H9 (cell line): Measurements from ENCODE around the gene PLN. TPM values are rescaled to one million over a fixed set of nuclear protein-coding genes. Genes with fewer than 3 reads are reported as not detected.

Experiments used
- DNase-seq: peaks from one replicate; pipeline ENCODE4 v3.0.0-alpha.2; 2017
- H2AFZ ChIP-seq: one replicate; pipeline ENCODE4 v1.6.1; 2013; ENCODE audit warnings: mild to moderate bottlenecking, low read length, control low read depth, moderate library complexity
- H2AK5ac ChIP-seq: 2 replicates; pipeline ENCODE4 v1.6.1; 2013; ENCODE audit warnings: low read length, control low read depth, mixed read lengths; ENCODE audit not compliant: insufficient read length
- H2BK120ac ChIP-seq: one replicate; pipeline ENCODE4 v1.6.1; 2013; ENCODE audit warnings: low read depth, mild to moderate bottlenecking, low read length, control low read depth, inconsistent platforms; ENCODE audit not compliant: poor library complexity, severe bottlenecking
- H2BK12ac ChIP-seq: 2 replicates; pipeline ENCODE4 v1.6.1; 2013; ENCODE audit warnings: low read length, control low read depth, mixed read lengths, low read depth; ENCODE audit not compliant: insufficient read length
- H2BK15ac ChIP-seq: 2 replicates; pipeline ENCODE4 v1.6.1; 2013; ENCODE audit warnings: low read depth, low read length, control low read depth
- H2BK20ac ChIP-seq: one replicate; pipeline ENCODE4 v1.6.1; 2013; ENCODE audit warnings: low read depth, mild to moderate bottlenecking, low read length, control low read depth, inconsistent platforms; ENCODE audit not compliant: poor library complexity, severe bottlenecking
- H2BK5ac ChIP-seq: 2 replicates; pipeline ENCODE4 v1.6.1; 2013; ENCODE audit warnings: low read length, control low read depth, mixed read lengths; ENCODE audit not compliant: insufficient read length
- H3K14ac ChIP-seq: 2 replicates; pipeline ENCODE4 v1.6.1; 2013; ENCODE audit warnings: low read length, control low read depth; ENCODE audit not compliant: insufficient read depth
- H3K18ac ChIP-seq: 2 replicates; pipeline ENCODE4 v1.6.1; 2013; ENCODE audit warnings: low read depth, mild to moderate bottlenecking, mixed read lengths, low read length, control low read depth; ENCODE audit not compliant: insufficient read length
- H3K23ac ChIP-seq: 2 replicates; pipeline ENCODE4 v1.6.1; 2013; ENCODE audit warnings: low read length, control low read depth, mixed read lengths, low read depth; ENCODE audit not compliant: insufficient read length
- H3K23me2 ChIP-seq: 2 replicates; pipeline ENCODE4 v1.6.1; 2013; ENCODE audit warnings: low read depth, mild to moderate bottlenecking, mixed read lengths, low read length, control low read depth; ENCODE audit not compliant: insufficient read length, poor library complexity, severe bottlenecking
- H3K27ac ChIP-seq: 2 replicates; pipeline ENCODE4 v1.5.1; 2013; ENCODE audit warnings: low read length, control low read depth, mixed read lengths, low read depth; ENCODE audit not compliant: insufficient read length
- H3K27me3 ChIP-seq: 2 replicates; pipeline ENCODE4 v1.6.1; 2013; ENCODE audit warnings: low read length, control low read depth, inconsistent platforms; ENCODE audit not compliant: insufficient read depth
- H3K4ac ChIP-seq: 2 replicates; pipeline ENCODE4 v1.6.1; 2013; ENCODE audit warnings: low read depth, mild to moderate bottlenecking, control low read depth, inconsistent platforms, low read length, moderate library complexity
- H3K4me1 ChIP-seq: 2 replicates; pipeline ENCODE4 v1.6.1; 2013; ENCODE audit warnings: low read length, control low read depth, inconsistent platforms; ENCODE audit not compliant: insufficient read depth
- H3K4me2 ChIP-seq: 2 replicates; pipeline ENCODE4 v1.6.1; 2013; ENCODE audit warnings: low read length, control low read depth, mixed read lengths; ENCODE audit not compliant: insufficient read length, insufficient read depth
- H3K56ac ChIP-seq: 2 replicates; pipeline ENCODE4 v1.6.1; 2013; ENCODE audit warnings: low read depth, mild to moderate bottlenecking, mixed read lengths, low read length, control low read depth; ENCODE audit not compliant: insufficient read length
- H3K79me1 ChIP-seq: 2 replicates; pipeline ENCODE4 v1.6.1; 2013; ENCODE audit warnings: low read depth, mild to moderate bottlenecking, moderate library complexity, low read length, control low read depth, inconsistent platforms; ENCODE audit not compliant: insufficient read depth, poor library complexity, severe bottlenecking
- H3K79me2 ChIP-seq: 2 replicates; pipeline ENCODE4 v1.6.1; 2013; ENCODE audit warnings: low read length, control low read depth, inconsistent platforms; ENCODE audit not compliant: insufficient read depth
- H3K9ac ChIP-seq: 2 replicates; pipeline ENCODE4 v1.6.1; 2013; ENCODE audit warnings: low read length, control low read depth, mixed read lengths; ENCODE audit not compliant: insufficient read length; ENCODE audit errors: extremely low read depth
- H3K9me3 ChIP-seq: one replicate; pipeline ENCODE4 v1.6.1; 2013; ENCODE audit warnings: low read depth, low read length, inconsistent platforms; ENCODE audit not compliant: control insufficient read depth
- H3T11ph ChIP-seq: one replicate; pipeline ENCODE4 v1.6.1; 2013; ENCODE audit warnings: mild to moderate bottlenecking, low read length, control low read depth, inconsistent platforms
- H4K20me1 ChIP-seq: one replicate; pipeline ENCODE4 v1.6.1; 2013; ENCODE audit not compliant: control insufficient read depth, insufficient read length, insufficient read depth
- H4K5ac ChIP-seq: 2 replicates; pipeline ENCODE4 v1.6.1; 2013; ENCODE audit warnings: low read depth, mild to moderate bottlenecking, mixed read lengths, low read length, control low read depth; ENCODE audit not compliant: insufficient read length
- H4K8ac ChIP-seq: replicated peaks from 2 replicates; pipeline ENCODE4 v1.6.1; 2013; ENCODE audit warnings: low read length, control low read depth, mixed read lengths, low read depth; ENCODE audit not compliant: insufficient read length
- H4K91ac ChIP-seq: 2 replicates; pipeline ENCODE4 v1.6.1; 2013; ENCODE audit warnings: low read depth, mild to moderate bottlenecking, moderate library complexity, mixed read lengths, low read length, control low read depth; ENCODE audit not compliant: insufficient read length
- H3K27ac Mint-ChIP-seq, 3 experiments: 2 replicates in 2 of 3; 3 replicates in 1 of 3; pipeline ENCODE4 v1.8.0; 2020 to 2021; ENCODE audit warnings: mixed read lengths in 3 of 3, mild to moderate bottlenecking in 1 of 3, moderate library complexity in 1 of 3
- H3K27me3 Mint-ChIP-seq: 2 replicates; pipeline ENCODE4 v1.8.0; 2021; ENCODE audit warnings: low read depth, mild to moderate bottlenecking, moderate library complexity, mixed read lengths
- H3K36me3 Mint-ChIP-seq, 3 experiments: 2 replicates in 2 of 3; 3 replicates in 1 of 3; pipeline ENCODE4 v1.8.0; 2020 to 2021; ENCODE audit warnings: low read depth in 3 of 3, mixed read lengths in 3 of 3; ENCODE audit not compliant: insufficient read depth in 1 of 3
- H3K4me1 Mint-ChIP-seq, 2 experiments: 2 replicates each; pipeline ENCODE4 v1.8.0; 2020; ENCODE audit warnings: mixed read lengths in 2 of 2
- H3K4me3 Mint-ChIP-seq, 2 experiments: 2 replicates in 1 of 2; 3 replicates in 1 of 2; pipeline ENCODE4 v1.8.0; 2020 to 2021; ENCODE audit warnings: mild to moderate bottlenecking in 2 of 2, mixed read lengths in 2 of 2, moderate library complexity in 1 of 2
- H3K9me3 Mint-ChIP-seq, 2 experiments: 2 replicates in 1 of 2; 3 replicates in 1 of 2; pipeline ENCODE4 v1.8.0; 2020; ENCODE audit warnings: mild to moderate bottlenecking in 2 of 2, mixed read lengths in 2 of 2, moderate library complexity in 1 of 2
- CTCF ChIP-seq: fragments of 200-600 bp; sonication (generic); conservative IDR thresholded peaks from 3 replicates; pipeline ENCODE4 v1.8.0; 2021; ENCODE audit warnings: antibody characterized with exemption, mild to moderate bottlenecking
- WGBS: extraction: QIAGEN DNeasy Blood & Tissue Kit; methylation state at CpG from one replicate; pipeline ENCODE4 v1.1.7; 2013; ENCODE audit warnings: missing lambda C conversion rate, low lambda C conversion rate, mixed read lengths; ENCODE audit not compliant: insufficient read length; ENCODE audit errors: extremely low coverage; 5-methylcytosine and 5-hydroxymethylcytosine counted together
- total RNA-seq: library from RNA; stranded (reverse); gene quantifications from 2 replicates; pipeline ENCODE4 v1.2.1, GENCODE V29; 2021

The PLN gene
- total RNA-seq, 1 experiment from 2014 or later = not detected

- Histone ChIP-seq H3K23ac (no peak overlapping the region), H2AFZ (no peak overlapping the region), H2BK5ac (no peak overlapping the region), H3K18ac (no peak overlapping the region), H4K91ac (no peak overlapping the region), H4K5ac (no peak overlapping the region), H2BK15ac (no peak overlapping the region), H3K79me1 (no peaks in the 10 kb centered on the region), H2BK12ac (no peak overlapping the region), H3K4ac (no peak overlapping the region), H2AK5ac (no peak overlapping the region), H3K79me2 (no peaks in the 10 kb centered on the region), H3K9ac (no peak overlapping the region), H4K20me1 (no peaks in the 10 kb centered on the region), H3K27me3 (no peaks in the 10 kb centered on the region), H3K27ac (no peak overlapping the region), H3K14ac (no peak overlapping the region), H2BK20ac (no peak overlapping the region), H3T11ph (no peak overlapping the region), H3K9me3 (no peaks in the 10 kb centered on the region), H3K56ac (no peak overlapping the region), H3K4me2 (no peak overlapping the region), H3K23me2 (no peaks in the 10 kb centered on the region), H2BK120ac (no peak overlapping the region), H4K8ac (no peak overlapping the region), H3K4me1 (no peaks in the 10 kb centered on the region)
- WGBS = no CpG with 5 or more reads among the region's 1 CpG
- H3K4me1 Mint-ChIP-seq = no peaks in the 10 kb centered on the region
- H3K27me3 Mint-ChIP-seq = no peaks in the 10 kb centered on the region
- TF ChIP-seq CTCF = no peak
- DNase-seq = no peak
- H3K36me3 Mint-ChIP-seq = no peaks in the 10 kb centered on the region; a peak in 1 of 7 replicates
- H3K4me3 Mint-ChIP-seq = no peak overlapping the region
- no peaks in the 10 kb centered on the region for H3K9me3 Mint-ChIP-seq
- H3K27ac Mint-ChIP-seq = no peak overlapping the region
Measured at GRCh38 chr6:118507636-118508035, 40.5 kb upstream of the PLN start.
